Stromal cell of bone marrow (primary cell): ENCODE data around the gene POLR3E.

Source experiments
- DNase-seq: peaks from one replicate; pipeline ENCODE4 v3.0.0-alpha.2; 2012; ENCODE audit warnings: low read depth

Gene POLR3E, protein sequence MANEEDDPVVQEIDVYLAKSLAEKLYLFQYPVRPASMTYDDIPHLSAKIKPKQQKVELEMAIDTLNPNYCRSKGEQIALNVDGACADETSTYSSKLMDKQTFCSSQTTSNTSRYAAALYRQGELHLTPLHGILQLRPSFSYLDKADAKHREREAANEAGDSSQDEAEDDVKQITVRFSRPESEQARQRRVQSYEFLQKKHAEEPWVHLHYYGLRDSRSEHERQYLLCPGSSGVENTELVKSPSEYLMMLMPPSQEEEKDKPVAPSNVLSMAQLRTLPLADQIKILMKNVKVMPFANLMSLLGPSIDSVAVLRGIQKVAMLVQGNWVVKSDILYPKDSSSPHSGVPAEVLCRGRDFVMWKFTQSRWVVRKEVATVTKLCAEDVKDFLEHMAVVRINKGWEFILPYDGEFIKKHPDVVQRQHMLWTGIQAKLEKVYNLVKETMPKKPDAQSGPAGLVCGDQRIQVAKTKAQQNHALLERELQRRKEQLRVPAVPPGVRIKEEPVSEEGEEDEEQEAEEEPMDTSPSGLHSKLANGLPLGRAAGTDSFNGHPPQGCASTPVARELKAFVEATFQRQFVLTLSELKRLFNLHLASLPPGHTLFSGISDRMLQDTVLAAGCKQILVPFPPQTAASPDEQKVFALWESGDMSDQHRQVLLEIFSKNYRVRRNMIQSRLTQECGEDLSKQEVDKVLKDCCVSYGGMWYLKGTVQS

DNA sequence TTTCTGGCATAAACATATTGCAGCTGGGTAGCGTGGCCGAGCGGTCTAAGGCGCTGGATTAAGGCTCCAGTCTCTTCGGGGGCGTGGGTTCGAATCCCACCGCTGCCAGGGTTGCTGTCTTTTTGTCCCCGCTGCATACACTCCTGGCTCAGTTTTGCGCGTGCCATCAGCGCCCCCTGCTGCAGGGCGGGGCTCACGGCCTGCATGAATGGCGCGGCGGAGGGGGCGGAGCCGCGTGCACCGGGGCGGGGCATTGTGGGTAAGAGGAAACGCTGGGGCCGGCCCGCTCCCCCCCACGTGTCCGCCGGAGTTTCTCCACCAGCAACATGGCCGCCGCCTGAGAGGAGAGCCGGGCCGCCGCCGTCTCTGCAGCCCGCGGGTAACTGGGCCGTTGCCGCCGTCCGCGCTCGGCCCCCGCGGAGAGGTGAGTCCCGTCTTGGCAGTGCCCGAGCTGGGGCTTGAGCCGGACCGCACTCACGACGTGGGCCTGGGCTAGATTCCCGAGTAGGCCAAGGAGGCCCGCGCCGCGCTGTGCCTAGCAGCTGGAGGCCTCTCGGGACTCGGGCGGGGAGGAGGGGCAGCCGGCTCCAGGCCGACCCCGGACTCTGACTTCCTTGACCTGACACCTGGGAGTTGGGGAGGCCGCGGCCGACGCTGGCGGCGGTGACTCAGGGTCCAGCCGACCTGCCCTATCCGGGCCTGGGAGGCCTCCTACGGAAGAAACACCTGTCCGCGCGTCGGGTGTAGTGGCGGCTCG is at the start of gene POLR3E:
Gene POLR3E, plus strand, starts transcription at position 296 of the 757 bp plus-strand sequence. CDS start 5,560 bp downstream, outside the sequence.
- DNase-seq: peak; percentile 93

DNA sequence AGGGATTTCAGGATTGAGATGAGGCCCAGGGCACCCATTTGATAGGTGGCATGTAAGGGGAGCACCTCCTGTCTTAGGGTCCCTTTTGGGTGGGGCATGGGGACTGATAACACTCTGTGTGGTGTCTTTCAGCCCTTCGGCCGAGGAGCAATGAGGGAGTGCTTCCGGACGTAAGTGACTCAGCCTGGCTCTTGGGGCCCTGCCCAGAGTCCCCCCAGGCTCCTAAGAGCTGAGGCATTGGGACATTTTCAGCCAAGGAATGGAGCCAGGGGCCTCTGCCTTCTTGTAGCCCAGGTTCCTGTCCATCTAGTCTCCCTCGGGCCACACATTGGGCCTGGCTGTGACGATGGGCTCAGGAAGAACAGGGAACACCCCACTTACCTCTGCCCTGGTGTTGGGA is 46.7 kb upstream of the POLR3E start:
- DNase-seq: no peak

DNA sequence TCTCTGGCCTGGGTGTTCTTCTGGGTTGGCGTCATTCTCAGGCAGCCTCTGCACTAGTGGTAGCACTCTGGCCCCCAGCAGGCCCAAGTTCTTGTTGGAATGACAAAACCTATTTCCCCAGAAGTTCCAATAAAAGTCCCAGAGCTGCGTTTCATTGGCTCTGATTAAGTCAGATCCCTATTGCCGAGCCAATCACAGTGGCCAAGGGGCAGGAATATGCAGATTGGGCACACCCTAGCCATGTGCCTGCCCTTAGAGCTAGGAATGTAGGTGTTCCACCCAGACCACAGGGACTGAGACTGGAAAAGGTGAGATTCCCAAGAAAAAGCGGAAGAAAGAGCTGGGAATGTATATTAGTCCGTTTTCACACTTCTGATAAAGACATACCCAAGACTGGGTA is 44.9 kb upstream of the POLR3E start:
- no peak for DNase-seq

DNA sequence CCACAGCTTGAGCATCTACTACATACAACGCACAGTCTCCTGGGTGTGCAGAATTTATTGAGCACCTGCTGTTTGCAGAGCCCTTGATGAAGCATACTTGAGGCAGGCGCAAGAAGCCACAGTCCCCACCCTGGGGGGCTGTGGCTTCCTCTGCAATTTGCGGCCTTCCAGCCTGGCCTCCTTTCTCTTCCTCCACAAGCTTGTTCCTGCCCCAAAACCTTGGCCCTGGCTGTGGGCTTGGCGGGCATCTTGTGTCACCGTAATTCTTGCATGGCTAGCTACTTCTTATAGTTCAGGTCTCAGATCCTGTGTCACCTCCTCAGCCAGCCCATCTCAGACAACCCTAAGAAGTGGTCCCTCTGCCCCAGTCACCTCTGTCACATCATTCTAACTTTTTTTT is 43.9 kb upstream of the POLR3E start:
- no peak for DNase-seq

DNA sequence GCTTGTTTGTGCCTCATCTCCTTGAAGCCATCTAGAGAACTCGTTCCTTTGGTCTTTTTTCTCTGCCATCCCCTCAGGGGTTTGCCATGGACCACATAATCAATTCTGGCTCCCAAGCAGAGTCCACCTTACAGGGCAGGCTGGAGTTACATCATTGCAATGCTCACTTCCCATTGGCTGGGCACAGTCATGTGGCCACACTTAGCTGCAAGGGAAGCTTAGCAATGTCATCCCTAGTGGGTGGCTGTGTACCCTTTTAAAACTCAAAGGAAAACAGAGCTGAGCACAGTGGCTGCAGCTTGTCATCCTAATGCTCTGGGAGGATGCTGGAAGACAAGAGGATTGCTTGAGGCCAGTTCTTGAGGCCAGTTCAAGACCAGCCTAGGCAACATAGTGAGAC is 41.9 kb upstream of the POLR3E start:
- DNase-seq: no peak

DNA sequence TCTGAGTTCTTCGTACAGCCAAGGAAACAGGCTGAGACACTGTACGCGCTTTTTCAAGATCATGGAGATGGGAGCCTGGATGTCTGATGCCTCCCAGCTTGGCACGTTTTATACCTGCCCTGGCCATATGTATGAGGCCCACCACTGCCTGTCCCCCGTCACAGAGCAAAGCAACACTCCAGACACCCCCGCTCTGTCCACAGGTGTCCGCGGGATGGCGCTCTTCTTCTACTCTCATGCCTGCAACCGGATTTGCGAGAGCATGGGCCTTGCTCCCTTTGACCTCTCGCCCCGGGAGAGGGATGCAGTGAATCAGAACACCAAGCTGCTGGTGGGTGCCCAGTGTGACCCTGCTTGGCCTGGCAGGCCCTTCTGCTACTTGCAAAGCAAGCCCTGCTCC is 39.8 kb upstream of the POLR3E start:
- DNase-seq: no peak

DNA sequence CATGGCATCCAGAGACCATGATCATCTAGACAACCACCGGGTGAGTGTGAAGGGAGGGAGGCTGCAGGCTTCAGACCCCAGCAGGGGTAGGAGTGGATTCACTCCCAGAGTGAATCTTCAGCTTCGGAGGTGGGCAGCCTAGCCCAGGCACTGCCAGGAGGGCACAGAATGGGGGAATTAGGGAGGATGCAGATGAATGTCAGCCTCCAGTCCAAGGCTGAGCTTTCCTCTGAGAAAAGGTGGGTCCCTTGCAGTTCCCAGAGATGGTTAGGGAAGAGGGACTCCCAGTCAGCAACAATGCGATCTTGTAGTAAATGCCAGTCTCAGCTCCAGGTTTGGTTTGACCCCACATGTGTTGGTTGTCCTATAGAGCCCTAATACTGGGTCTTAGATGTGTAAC is 36.7 kb upstream of the POLR3E start:
- no peak for DNase-seq

DNA sequence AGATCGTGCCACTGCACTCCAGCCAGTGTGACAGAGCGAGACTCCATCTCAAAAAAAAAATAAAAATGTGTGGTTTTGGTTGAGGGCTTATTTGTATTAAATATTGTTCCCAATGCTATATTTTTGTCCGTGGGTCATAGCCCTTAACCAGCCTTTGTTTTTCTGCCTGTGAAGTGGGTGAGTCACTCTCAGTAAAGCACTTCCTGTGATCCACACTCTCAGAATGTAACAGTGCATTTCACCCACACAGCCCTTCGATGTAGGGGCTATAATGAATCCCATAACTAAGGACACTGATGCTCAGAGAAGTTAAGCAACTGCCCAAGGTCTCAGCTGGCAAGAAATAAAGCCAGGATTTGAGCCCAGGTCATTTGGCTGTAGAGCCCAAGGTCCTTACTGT is 34.7 kb upstream of the POLR3E start:
- DNase-seq: no peak

DNA sequence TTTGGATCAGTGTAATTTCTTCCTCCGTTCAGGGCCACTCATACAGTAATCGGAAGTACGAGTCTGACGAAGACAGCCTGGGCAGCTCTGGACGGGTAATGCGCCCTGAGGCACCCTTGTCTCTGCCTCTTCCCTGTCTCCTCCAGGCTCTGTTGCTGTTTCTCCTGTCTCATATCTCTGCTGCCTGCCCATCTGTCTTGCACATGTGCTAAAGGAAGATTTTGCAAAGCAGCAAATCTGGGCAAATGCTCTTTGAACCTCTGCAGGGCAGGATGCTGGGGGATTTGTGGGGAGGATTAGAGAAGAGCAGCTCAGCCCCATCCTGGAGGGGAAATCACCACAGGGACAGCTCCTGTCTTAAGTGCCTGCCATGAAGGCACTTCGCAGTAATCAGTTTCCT is 32.4 kb upstream of the POLR3E start:
- no peak for DNase-seq

DNA sequence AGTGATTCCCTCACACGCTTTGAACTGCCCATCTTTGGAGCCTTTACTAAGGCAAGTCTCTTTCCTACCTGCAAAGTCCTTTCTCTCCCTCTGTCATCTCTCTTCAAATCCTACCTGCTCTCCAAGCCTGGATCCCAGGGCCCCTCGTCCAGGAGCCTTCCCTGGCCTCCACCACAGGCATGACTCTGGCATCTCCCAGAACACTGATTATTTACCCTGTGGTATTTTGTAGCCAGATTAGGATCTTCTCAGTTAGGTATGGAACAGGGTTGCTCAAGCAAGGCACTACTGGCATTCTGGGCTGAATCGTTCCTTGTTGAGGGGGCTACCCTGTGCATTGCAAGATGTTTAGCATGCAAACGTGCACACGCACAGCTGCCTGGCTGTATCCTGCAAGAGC is 31.9 kb upstream of the POLR3E start:
- no peak for DNase-seq

DNA sequence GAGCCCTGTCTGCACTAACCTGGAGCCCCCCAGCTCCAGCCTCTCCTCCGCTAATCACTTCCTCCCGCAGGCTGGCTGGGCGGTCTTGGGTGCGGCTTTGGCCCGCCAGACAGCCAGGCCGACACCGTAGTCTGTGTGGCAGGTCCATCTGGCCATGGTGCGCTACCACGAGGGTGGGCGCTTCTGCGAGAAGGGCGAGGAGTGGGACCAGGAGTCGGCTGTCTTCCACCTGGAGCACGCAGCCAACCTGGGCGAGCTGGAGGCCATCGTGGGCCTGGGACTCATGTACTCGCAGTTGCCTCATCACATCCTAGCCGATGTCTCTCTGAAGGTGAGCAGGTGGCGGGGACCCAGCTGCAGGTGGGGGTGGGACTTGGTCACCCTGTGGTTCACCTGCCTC is 30.7 kb upstream of the POLR3E start:
- no peak for DNase-seq

DNA sequence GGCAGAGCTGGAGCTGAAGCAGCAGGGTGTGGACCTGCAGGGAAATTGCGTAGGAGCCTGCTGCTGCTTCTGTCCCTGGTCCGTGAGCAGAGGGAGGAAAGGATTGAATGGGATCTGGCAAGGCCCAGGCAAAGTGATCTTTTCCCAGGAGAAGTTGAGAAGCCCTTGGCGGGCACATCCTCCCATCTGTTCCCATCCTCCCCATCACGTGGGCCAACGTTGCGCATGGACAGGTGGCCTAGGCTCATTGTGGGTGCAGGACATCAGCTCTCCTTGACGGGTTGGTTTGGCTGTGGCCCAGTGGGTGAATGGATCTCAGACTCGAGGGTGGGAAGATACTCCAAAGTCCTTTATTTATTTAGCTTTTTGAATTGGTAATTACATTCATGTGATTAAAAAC is 29.4 kb upstream of the POLR3E start:
- DNase-seq: no peak

DNA sequence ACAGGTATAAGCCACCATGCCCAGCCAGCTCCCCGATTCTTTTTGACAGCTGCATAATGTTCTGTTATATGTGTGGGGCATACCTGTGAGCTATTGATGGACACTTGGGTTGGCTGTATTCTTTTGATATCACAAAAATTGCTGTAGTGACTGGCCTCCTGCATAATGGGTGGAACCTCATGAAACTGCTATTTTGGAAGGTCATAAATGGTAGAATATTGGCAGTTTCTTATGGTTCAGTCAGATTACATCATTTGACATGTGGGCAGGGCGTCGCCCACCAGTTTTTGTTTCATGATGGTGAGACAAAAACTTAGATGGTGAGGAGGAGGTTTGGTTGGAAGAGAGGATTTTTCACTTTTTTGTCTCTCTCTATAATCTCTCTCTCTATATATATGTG is 26.7 kb upstream of the POLR3E start:
- DNase-seq: no peak

DNA sequence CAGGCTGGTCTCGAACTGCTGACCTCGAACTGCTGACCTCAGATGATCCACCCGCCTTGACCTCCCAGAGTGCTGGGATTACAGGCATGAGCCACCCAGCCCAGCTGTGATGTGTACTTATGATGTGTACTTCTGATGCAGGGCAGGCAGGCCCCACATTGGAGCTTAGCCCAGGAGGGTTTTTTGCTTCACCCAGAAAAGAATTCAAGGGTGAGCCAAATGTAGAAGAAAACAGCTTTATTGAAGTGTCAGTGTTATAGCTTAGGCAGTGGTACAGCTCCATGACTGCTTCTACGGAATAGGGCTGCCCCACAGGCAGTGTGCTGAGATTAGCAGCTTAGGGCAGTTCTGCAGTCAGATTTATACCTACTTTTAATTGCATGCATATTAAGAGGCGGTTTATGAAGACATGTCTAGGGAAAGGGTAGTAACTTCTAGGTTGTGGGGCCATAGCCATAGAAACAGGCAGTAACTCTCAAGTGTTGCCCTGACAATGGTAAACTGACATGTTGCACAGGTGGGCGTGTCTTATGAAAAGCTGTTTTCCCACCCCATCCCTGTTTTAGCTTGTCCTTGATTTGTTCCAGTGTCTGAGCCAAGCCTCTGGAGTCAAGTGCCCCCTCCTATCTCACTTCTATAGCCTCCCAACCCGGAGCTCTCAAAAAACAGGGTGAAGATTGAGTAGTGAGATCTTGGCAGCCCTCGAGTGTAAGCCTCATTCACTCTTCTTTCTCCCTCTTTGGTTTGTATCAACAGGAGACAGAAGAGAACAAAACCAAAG is 24.1 kb upstream of the POLR3E start:
- DNase-seq: no peak

DNA sequence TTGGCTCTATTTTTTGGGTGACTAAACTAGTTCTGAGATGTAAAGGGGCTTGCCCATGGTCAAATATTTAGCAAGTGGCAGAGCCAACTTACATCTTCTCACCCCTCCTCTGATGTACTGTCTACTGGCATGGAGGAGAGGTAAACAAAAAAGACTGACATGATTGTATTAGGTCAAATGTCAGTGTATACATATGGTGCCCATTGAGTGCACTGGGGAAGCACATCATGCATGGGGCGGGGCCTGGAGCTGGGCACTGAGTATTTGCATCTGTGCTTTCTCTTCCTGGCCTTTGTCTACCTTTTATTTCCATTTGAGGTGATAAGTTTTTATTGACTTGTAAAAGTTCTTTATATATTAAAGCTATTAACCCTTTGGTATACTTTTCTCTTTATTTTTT is 22.3 kb upstream of the POLR3E start:
- DNase-seq: no peak

DNA sequence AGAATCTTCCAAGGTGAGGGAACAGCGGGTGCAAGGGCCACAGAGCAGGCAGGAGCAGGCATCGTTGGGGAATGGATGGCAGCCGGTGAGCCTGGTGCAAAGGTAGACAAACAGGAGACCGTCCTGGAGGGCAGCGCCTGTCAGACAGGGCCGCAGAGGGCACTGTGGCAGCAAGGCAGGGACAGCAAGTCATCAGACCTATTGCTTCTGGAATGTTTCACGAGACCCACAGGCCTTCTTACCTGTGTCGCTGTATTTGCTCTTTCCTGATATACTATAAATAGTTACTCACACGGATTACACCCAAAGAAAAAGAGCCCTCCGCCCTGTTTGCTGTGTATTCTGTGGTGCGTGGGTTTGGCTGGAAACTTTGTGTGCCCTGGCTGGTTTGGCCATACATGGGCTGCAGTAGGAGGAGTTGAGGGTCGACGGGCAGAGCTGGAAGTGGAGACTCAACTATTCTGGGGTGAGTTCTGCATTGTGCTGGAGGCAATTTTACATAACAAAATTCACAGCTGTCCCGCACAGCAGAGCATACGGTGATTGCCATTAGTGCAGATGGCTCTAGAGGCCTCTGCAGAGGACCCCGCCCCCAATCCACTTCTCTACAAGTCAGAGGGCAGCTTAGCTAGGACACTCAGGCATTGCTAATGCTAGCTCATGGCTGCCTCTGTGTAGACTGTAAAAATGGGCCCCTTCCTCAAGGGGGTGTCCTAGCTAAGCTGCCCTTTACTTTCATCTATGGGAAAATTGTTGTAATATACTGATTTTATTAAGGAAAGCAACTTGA is 18.6 kb upstream of the POLR3E start:
- no peak for DNase-seq

DNA sequence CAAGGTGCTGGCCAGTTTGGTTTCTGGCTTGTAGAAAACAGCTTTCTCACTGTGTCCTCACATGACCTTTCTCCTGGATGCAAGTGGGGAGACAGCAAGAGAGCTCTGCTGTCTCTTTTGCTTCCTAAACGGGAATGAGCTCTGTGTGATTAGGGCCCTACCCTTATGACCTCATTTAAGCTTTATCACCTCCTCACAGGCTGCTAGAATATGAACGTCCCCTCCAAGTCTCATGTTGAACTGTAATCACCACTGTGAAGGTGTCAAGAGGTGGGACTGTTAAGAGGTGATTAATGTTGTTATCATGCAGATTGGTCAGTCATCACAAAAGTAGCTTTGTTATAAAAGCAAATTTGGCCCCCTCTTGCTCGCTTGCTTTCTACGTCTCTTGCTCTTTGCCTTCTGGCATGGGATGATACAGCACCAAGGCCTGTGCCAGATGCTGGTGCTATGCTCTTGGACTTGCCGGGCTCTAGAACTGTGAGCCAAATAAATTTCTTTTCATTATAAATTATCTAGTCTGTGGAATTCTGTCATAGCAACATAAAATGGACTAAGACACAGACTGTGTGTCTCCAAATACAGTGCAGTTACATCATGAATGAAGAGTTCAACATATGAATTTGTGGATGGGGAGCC is 14.8 kb upstream of the POLR3E start:
- DNase-seq: no peak

DNA sequence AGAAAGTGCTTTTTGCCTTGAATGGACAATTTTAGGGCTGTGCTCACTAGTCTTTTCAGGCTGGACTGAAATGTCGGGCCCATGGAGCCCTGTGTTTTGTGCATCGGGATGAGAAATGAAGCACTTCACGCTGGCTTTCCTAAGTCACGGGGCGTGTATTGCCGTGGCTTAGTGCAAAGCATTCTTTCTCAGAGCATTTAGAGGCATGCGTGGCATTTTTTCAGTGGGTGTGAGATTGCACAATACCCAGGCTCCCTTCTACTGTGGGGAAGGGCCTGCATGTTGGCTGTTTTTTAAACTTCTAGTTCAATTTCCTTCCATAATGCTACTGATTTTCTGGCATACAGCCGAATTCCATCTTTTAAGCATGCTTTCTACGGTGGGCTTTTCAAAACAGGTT is 12.6 kb upstream of the POLR3E start:
- DNase-seq: no peak

DNA sequence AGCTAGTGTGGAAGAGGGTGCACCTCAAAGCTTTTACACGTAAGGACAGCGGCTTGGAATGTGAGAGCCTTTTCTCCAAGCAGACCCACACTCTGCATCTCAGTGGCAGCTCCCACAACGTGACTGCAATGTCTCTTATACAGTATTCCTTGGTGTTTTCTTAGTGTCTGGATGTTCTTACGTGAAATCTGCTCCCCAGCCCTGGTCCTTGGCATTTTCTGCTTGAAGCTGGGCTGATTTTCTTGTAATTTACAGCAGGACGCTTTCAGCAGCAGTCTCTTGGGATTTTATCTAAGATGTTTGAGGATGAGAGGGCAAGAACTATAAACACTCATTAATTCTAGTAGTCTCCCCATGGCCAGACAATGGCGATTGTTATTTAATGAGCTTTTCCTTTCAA is 12.1 kb upstream of the POLR3E start:
- DNase-seq: no peak

DNA sequence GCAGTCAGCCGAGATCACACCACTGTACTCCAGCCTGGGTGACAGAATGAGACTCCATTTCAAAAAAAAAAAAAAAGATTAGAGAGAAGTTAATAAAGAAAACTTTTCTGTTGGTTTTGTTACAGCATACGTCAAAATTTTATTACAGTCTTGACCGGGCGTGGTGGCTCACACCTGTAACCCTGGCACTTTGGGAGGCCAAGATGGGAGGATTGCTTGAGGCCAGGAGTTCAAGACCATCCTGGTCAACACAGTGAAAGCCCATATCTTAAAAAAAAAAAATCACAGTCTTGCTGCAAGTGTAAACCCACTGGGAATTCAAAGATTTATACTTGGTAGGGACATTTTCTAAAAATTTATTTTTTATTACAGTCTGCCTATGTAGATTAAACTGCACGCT is 6.2 kb upstream of the POLR3E start:
- no peak for DNase-seq

DNA sequence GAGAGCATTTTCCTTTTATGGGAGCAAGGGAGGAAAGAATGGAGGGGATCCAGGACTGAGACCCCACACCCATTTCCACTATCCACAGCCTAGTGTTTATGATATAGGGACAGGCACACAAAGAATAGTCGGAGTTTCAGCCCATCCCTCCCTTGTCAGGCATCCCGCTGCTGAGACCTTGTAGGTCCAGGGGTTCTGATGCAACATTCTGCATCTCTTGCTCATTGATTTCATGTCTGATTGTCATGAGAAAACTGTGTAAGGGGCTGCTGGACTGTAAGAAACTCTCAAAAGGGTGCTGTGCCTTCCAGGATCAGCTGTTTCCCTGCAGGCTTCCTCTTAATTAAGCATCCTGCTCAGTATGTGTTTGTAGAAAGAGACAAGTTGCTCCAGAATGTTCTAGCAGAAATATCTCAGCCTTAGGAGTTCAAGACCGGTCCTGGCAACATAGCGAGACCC is 5.3 kb upstream of the POLR3E start:
- DNase-seq: no peak
